GM19240 (cell line): Measurements from ENCODE around the gene ADGB.
"Not testable (repeated sequence)": the region's sequence is repeated elsewhere in the genome, so short reads cannot be mapped to it uniquely, and the experiment has no call there.

Source experiments
- DNase-seq: peaks from one replicate; pipeline ENCODE4 v3.0.0; 2011; ENCODE audit warnings: low spot score; ENCODE audit not compliant: insufficient read length

ADGB gene

GRCh38 chr6:146767632-146768031 lies 168.9 kb downstream of the ADGB start:
- DNase-seq, result no peak

DNA sequence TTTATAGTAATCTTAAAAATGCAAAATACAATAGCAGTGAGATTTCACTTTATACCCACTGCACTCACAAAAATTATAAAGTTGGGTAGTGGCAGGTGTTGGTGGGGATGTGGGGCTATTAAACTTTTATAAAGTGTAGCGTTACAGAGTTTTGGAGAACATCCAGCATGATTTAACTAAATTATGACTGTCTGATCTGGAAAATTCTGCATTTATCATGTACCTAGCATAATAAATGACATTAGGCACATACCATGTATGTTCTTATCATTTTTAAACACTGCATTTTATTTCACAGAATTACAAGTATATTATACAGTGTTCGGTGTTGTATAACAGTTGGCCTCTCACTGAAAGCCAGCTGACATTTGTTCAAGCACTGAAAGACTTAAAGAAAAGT lies 169.9 kb downstream of the ADGB start:
- no peak for DNase-seq

- no peak for DNase-seq
These were observed 171.6 kb downstream of the ADGB start for GRCh38 chr6:146770275-146770964.

GRCh38 chr6:146770965-146771735 lies 172.4 kb downstream of the ADGB start:
- no peak for DNase-seq

DNA sequence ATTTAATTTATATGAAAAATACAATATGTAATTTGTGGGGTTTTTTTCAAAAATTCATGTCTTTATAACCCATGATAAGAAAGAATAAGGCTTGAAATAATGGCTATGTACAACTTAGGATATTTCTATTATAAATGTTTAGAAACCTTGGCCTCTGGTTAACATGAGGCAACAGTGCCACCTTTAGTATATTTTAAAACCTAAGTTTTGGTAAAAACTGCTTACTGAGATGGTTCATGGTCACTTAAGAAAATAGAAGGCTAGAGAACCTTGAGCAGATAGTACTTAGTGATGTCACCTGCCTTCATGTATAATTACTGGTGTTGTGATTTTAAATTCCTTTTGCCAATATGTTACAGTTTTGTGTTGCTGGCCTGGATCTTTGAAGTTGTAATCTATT lies 176.4 kb downstream of the ADGB start:
- DNase-seq, result no peak

DNA sequence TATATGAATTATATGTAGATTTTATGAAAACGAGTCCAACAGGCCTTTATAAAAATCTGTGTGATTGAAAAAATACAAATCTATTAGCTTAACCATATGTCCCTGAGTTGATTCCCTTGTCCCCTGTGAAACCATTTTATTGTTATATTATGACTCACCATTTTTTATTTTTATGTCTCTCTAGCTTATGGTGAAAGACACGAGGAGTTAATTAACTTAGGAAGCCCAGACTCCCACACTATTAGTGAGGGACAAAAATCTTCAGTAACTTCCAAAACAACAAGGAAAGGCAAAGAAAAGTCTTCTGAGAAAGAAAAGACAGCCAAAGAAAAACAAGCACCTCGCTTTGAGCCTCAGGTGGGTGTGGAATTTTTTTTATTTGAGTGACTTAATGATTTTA lies 183.1 kb downstream of the ADGB start:
- no peak for DNase-seq

DNA sequence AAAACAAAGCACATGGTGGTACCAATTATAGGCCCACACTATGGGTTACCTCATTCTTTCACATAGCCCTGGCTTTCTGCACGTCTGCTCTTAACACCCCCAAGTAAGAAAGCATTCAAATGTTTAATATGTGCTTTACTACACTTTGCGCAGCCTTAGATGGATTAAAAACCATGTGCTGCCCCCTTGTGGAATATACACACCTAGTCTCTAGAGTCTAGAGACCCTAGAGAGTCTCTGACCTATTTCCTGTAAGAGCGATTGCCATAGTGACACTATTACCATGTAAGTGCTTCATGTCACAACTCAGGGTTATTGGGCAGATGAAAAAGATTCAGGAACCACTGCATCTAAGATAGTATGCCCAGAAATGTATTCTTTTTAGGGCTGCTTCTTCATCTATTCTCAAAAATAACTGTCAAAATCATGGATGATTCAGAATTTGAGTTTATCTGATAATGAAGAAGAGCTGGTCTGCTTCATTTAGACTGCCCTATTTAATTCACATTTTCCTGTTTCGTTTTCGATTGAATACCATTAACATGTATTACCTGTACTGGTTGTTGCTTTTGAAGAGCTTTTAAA lies 186.3 kb downstream of the ADGB start:
- DNase-seq, result no peak

- DNase-seq, result no peak
These were observed 189.2 kb downstream of the ADGB start for GRCh38 chr6:146787876-146788508.

GRCh38 chr6:146790561-146791091 lies 191.9 kb downstream of the ADGB start:
- DNase-seq, result no peak

- no peak for DNase-seq
These were observed 193.2 kb downstream of the ADGB start for GRCh38 chr6:146791930-146792329.

DNA sequence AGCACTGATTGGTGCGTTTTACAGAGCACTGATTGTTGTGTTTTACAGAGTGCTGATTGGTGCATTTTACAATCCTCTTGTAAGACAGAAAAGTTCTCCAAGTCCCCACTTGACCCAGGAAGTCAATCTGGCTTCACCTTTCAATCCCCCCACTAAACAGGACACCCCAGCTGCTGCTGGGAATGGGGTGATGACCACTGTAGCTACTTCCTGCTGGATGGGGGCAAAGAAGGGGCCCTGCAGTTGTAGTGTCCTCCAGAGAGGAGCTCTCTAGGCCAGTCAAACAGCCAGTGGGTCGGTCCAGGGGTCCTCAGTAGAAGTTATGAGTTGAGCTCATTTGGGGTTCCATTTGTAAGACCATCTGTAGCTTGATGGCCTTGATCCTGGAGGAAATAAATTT lies 194.4 kb downstream of the ADGB start:
- DNase-seq, result not testable (repeated sequence)

- DNase-seq, result no peak
These were observed 196.8 kb downstream of the ADGB start for GRCh38 chr6:146795479-146796133.

DNA sequence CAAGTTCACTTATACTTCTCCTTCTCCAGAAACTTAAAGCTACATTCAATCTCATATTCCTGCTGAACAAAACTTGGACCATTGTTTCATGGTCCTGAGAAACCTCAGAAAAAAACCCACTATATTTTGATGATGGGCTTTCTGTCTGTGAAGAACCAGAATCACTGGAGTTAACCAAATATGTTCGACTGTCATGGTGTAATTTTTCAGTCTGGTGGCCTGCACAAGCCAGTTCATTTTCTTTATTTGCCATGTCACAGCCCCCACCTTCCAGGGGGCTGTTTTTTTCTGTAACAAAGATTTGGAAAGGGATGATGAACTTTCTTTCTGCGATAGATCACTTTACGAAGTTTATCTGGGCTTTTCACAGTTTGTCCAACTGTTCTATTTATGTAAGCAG lies 204.4 kb downstream of the ADGB start:
- not testable (repeated sequence) for DNase-seq

- DNase-seq, result no peak
These were observed 204.8 kb downstream of the ADGB start for GRCh38 chr6:146803601-146804000.

GRCh38 chr6:146805546-146806325 lies 207.0 kb downstream of the ADGB start:
- DNase-seq, result no peak

DNA sequence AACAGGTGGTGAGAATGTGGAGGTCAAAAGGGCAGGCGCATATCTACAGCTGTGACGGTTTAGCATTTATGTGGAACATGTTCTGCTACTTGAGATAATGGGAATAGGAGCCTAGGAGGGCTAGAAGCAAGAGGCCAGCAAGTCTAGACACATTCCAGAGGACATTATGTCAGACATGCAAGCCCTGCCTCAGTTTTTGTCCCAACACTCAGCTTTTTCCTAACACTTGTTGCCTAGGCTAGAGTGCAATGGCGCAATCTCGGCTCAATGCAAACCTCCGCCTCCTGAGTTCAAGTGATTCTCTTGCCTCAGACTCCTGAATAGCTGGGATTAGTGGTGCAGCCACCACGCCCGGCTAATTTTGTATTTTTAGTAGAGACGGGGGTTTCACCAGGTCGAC lies 210.2 kb downstream of the ADGB start:
- DNase-seq, result not testable (repeated sequence)

DNA sequence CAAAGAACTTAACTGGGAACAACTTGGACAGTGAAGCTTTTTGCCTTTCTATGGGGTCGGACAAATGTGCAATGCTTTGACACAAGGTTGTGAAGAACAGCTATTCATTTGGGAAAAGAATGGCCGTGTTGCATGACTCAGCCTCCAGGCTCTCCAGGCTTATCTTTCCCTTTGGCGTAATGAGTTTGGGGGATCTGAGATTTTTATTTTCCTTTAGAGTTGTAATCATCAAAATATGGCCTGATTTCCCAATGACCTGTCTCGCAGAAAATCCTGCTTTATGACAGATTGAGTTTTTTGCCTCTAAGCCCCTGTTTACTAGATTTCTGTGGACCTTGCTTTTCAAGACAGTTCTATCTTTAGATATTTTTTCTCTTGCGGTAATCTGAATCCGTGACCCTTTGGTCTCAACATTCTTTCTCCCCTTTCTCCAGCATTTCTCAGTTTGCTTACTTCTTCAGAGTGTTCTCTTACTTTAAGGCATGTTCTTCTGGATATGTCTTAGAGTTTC lies 214.1 kb downstream of the ADGB start:
- DNase-seq, result not testable (repeated sequence)

GRCh38 chr6:146813554-146813953 lies 214.8 kb downstream of the ADGB start:
- no peak for DNase-seq

GRCh38 chr6:146814148-146814750 lies 215.5 kb downstream of the ADGB start:
- no peak for DNase-seq
